CD4-positive, alpha-beta T cell (primary cell): ENCODE data around the gene FAP. TPM values are rescaled to one million over a fixed set of nuclear protein-coding genes. Genes with fewer than 3 reads are reported as not detected.

ENCODE experiments used
- ATAC-seq: fragments of 200-7000 bp; cut with Tn5 transposase; one replicate; pipeline ENCODE4 v1.10.0; 2022; ENCODE audit warnings: mild to moderate bottlenecking; ENCODE audit not compliant: poor library complexity
- CTCF ChIA-PET: fragments of 350-600 bp; sonication (Branson Sonifier 250); formaldehyde crosslinking; loops from one replicate; lab custom pipeline; 2021; ENCODE audit warnings: antibody characterized with exemption, inconsistent platforms; lab: Charles Lee
- POLR2A ChIA-PET: fragments of 350-600 bp; sonication (Branson Sonifier 250); formaldehyde crosslinking; loops from one replicate; lab custom pipeline; 2021; ENCODE audit warnings: antibody characterized with exemption, inconsistent platforms; lab: Charles Lee
- DNase-seq, 14 experiments: peaks; one replicate each; pipeline ENCODE4 v3.0.0-alpha.2; 2013 to 2020; ENCODE audit warnings: mixed read lengths in 2 of 14
- H3K27ac ChIP-seq, 2 donors: one replicate each; pipeline versions ENCODE4 v1.5.1 to v1.7.0; 2013; ENCODE audit warnings: low read length in 2 of 2, low read depth in 1 of 2, mild to moderate bottlenecking in 1 of 2
- H3K27me3 ChIP-seq, 2 experiments: 1 replicate in 1 of 2; 2 replicates in 1 of 2; pipeline versions ENCODE4 v1.6.1 to v1.7.0; 2013; ENCODE audit warnings: low read length in 2 of 2, control low read depth in 1 of 2, mild to moderate bottlenecking in 1 of 2, moderate library complexity in 1 of 2; ENCODE audit not compliant: insufficient read depth in 2 of 2, control insufficient read depth in 1 of 2
- H3K36me3 ChIP-seq: one replicate; pipeline ENCODE4 v1.6.1; 2013; ENCODE audit warnings: low read length, control low read depth; ENCODE audit not compliant: insufficient read depth
- H3K4me1 ChIP-seq: one replicate; pipeline ENCODE4 v1.6.1; 2013; ENCODE audit warnings: low read length, control low read depth; ENCODE audit not compliant: insufficient read depth
- H3K4me3 ChIP-seq: one replicate; pipeline ENCODE4 v1.5.1; 2013; ENCODE audit warnings: mild to moderate bottlenecking, low read length, moderate library complexity
- H3K9me3 ChIP-seq, 2 experiments: 1 replicate in 1 of 2; 2 replicates in 1 of 2; pipeline versions ENCODE4 v1.6.1 to v1.7.0; 2013; ENCODE audit warnings: low read length in 2 of 2, mild to moderate bottlenecking in 2 of 2, control low read depth in 1 of 2, moderate library complexity in 1 of 2; ENCODE audit not compliant: control insufficient read depth in 1 of 2, insufficient read depth in 1 of 2
- H3K27ac Mint-ChIP-seq: one replicate; pipeline ENCODE4 v1.8.0; 2020; ENCODE audit warnings: mixed read lengths
- H3K27me3 Mint-ChIP-seq: one replicate; pipeline ENCODE4 v1.8.0; 2021; ENCODE audit warnings: mixed read lengths
- H3K36me3 Mint-ChIP-seq: one replicate; pipeline ENCODE4 v1.8.0; 2021; ENCODE audit warnings: low read depth, mixed read lengths
- H3K4me1 Mint-ChIP-seq: one replicate; pipeline ENCODE4 v1.8.0; 2021; ENCODE audit warnings: low read depth, mixed read lengths
- H3K4me3 Mint-ChIP-seq: one replicate; pipeline ENCODE4 v1.8.0; 2020; ENCODE audit warnings: mild to moderate bottlenecking, mixed read lengths
- H3K9me3 Mint-ChIP-seq: one replicate; pipeline ENCODE4 v1.8.0; 2020; ENCODE audit warnings: mixed read lengths
- CTCF ChIP-seq: fragments of 200-600 bp; IDR thresholded peaks from one replicate; pipeline ENCODE4 v1.8.0; 2022; ENCODE audit warnings: antibody characterized with exemption, mild to moderate bottlenecking
- intact Hi-C, 2 experiments: fragments of 100-400 bp; cut with DNase I in 1 of 2; cut with micrococcal nuclease in 1 of 2; formaldehyde crosslinking; loops; one replicate each; pipeline versions ENCODE4 v1.15.1 to v1.9.0; 2023 to 2025; cut with DNase I, micrococcal nuclease
- polyA plus RNA-seq, 2 donors: library from polyadenylated mRNA; unstranded; fragments of 120-200 nt; gene quantifications; one replicate each; pipeline ENCODE4 v1.2.1, GENCODE V29; 2013
- total RNA-seq, 174 experiments: library from RNA in 2 of 174; stranded (reverse) in 2 of 174; gene quantifications; one replicate each; pipeline ENCODE4 v1.2.3 and lab custom pipeline; 2021 to 2026

The FAP gene
- total RNA-seq (not detected), total RNA-seq (lab: John Stamatoyannopoulos, UW) (0 to 0.81 (median 0.04) reads per million in 172 experiments)
- polyA plus RNA-seq (2013, experiment 1 of 2), result not detected
- 1.3 TPM for polyA plus RNA-seq (2013, experiment 2 of 2)

- no peaks in the 10 kb centered on the region for H3K4me1 ChIP-seq
- H3K36me3 ChIP-seq, result no peaks in the 10 kb centered on the region
- Mint-ChIP-seq H3K9me3 (peaks cover 1% of the 10 kb centered on the region), H3K36me3 (no peaks in the 10 kb centered on the region), H3K27ac (no peak within 1 kb of the TSS), H3K27me3 (peaks cover 46% of the 10 kb centered on the region), H3K4me1 (no peaks in the 10 kb centered on the region), H3K4me3 (no peak within 1 kb of the TSS)
- no peak within 1 kb of the TSS for H3K4me3 ChIP-seq
- intact Hi-C loops, result no loop called here
- no peak for TF ChIP-seq CTCF
- ChIA-PET CTCF (no interaction called here), POLR2A (no interaction called here)
- DNase-seq, result no peak
- H3K27me3 ChIP-seq, result peaks cover 7 to 8% of the 10 kb centered on the region in 2 experiments
- no peak within 1 kb of the TSS for H3K27ac ChIP-seq
- no peak for ATAC-seq
- H3K9me3 ChIP-seq, result no peaks in the 10 kb centered on the region
Measured at GRCh38 chr2:162243294-162243693, at the start of gene FAP. TSS of gene FAP (minus strand) at chr2:162243445. CDS start at chr2:162243327, 118 bp downstream.

- no peaks in the 10 kb centered on the region for H3K27me3 ChIP-seq
- ATAC-seq (no peak), DNase-seq (no peak)
- H3K4me3 ChIP-seq, result no peak overlapping the region
- H3K9me3 ChIP-seq, result no peaks in the 10 kb centered on the region
- CTCF ChIA-PET, result interaction anchor here (1.2 kb wide), 1 partner anchor 10 kb away, joined by 3 read pairs; no protein-coding TSS in a partner anchor
- intact Hi-C loops, result no loop called here
- no peaks in the 10 kb centered on the region for H3K4me1 ChIP-seq
- Mint-ChIP-seq H3K36me3 (peaks cover 46% of the 10 kb centered on the region), H3K9me3 (no peaks in the 10 kb centered on the region), H3K27me3 (no peaks in the 10 kb centered on the region), H3K4me3 (no peak overlapping the region), H3K27ac (no peak overlapping the region), H3K4me1 (no peaks in the 10 kb centered on the region)
- TF ChIP-seq CTCF, result no peak
- H3K36me3 ChIP-seq, result peaks cover 31% of the 10 kb centered on the region
- no peak overlapping the region for H3K27ac ChIP-seq
- POLR2A ChIA-PET, result no interaction called here
Measured at GRCh38 chr2:162291748-162292147, 48.5 kb upstream of the FAP start.

GRCh38 chr2:162282765-162283425, 39.6 kb upstream of the FAP start:
- TF ChIP-seq CTCF, result no peak
- Histone ChIP-seq H3K4me1 (no peaks in the 10 kb centered on the region), H3K27me3 (no peaks in the 10 kb centered on the region), H3K27ac (no peak overlapping the region), H3K36me3 (peaks cover 87% of the 10 kb centered on the region), H3K4me3 (no peak overlapping the region), H3K9me3 (no peaks in the 10 kb centered on the region)
- DNase-seq (no peak), ATAC-seq (no peak)
- H3K27ac Mint-ChIP-seq, result no peak overlapping the region
- H3K4me1 Mint-ChIP-seq, result no peaks in the 10 kb centered on the region
- intact Hi-C loops, result no loop called here
- CTCF ChIA-PET, result interaction anchor here (1.1 kb wide), 1 partner anchor 18 kb away, joined by 4 read pairs; no protein-coding TSS in a partner anchor
- H3K4me3 Mint-ChIP-seq, result no peak overlapping the region
- peaks cover 91% of the 10 kb centered on the region for H3K36me3 Mint-ChIP-seq
- no peaks in the 10 kb centered on the region for H3K9me3 Mint-ChIP-seq
- no peaks in the 10 kb centered on the region for H3K27me3 Mint-ChIP-seq
- POLR2A ChIA-PET, result no interaction called here
